ENCODE results near the gene SEPHS2. TPM values are rescaled to one million over a fixed set of nuclear protein-coding genes. Genes with fewer than 3 reads are reported as not detected.

The SEPHS2 gene
- total and polyA plus RNA-seq, 2 of the 8 experiments (the other 6 are each of a cell fraction or from before 2014, with no cell fraction given): 28.2 to 61.8 TPM

- Histone ChIP-seq H2AFZ (ENCODE audit: low read length) (peak within 1 kb of the TSS; percentile 78; the same call in 1 of the 2 replicates), H3K36me3 (ENCODE audit: control insufficient read depth in 2 of 4, insufficient read depth in 4 of 4, low read length in 3 of 4) (no peaks in the 10 kb centered on the region), H3K27me3 (replicated peaks in 1 of 4; ENCODE audit: control insufficient read depth in 3 of 4, extremely low read depth in 1 of 4, insufficient read depth in 3 of 4, low read length in 3 of 4) (peaks cover 0 to 2% (median 0%) of the 10 kb centered on the region in 4 experiments; a peak in 1 of 7 replicates), H3K56ac (replicated peaks; ENCODE audit: insufficient read length, low read depth, low read length) (no peak within 1 kb of the TSS), H3K79me2 (ENCODE audit: control insufficient read depth in 1 of 2, insufficient read depth in 2 of 2, low read length in 2 of 2) (no peaks in the 10 kb centered on the region), H3K9ac (replicated peaks in 1 of 4; ENCODE audit: extremely low read depth in 1 of 4, low read depth in 3 of 4, low read length in 3 of 4) (no peak within 1 kb of the TSS), H3K9me3 (ENCODE audit: insufficient read depth in 2 of 2, low read depth in 1 of 2, low read length in 1 of 2) (no peaks in the 10 kb centered on the region), H4K20me1 (replicated peaks in 1 of 2; ENCODE audit: control insufficient read depth in 1 of 2, insufficient read depth in 2 of 2, low read length in 2 of 2) (no peaks in the 10 kb centered on the region), H4K5ac (ENCODE audit: insufficient read length, low read depth, low read length) (no peak within 1 kb of the TSS), H2BK5ac (ENCODE audit: low read depth, low read length) (no peak within 1 kb of the TSS), H3K4ac (replicated peaks; ENCODE audit: insufficient read length, low read depth, low read length) (no peak within 1 kb of the TSS), H4K91ac (replicated peaks; ENCODE audit: insufficient read length, low read length) (no peak within 1 kb of the TSS), H3K18ac (ENCODE audit: extremely low read depth, low read length) (no peak within 1 kb of the TSS), H3K27ac (ENCODE audit: low read depth, low read length) (no peak within 1 kb of the TSS), H2BK120ac (replicated peaks; ENCODE audit: low read depth, low read length) (no peak within 1 kb of the TSS), H2AK5ac (ENCODE audit: low read depth, low read length) (no peak within 1 kb of the TSS), H2BK20ac (ENCODE audit: low read length) (no peak within 1 kb of the TSS), H3K14ac (ENCODE audit: insufficient read length) (no peak within 1 kb of the TSS), H3K23me2 (ENCODE audit: low read depth, low read length) (no peaks in the 10 kb centered on the region), H3K79me1 (ENCODE audit: low read depth, low read length) (no peaks in the 10 kb centered on the region), H2BK15ac (ENCODE audit: low read length) (no peak within 1 kb of the TSS), H2BK12ac (ENCODE audit: low read depth, low read length) (no peak within 1 kb of the TSS), H3K4me1 (replicated peaks in 1 of 4; ENCODE audit: control insufficient read depth in 3 of 4, insufficient read depth in 4 of 4, low read length in 3 of 4) (peaks cover 0 to 3% (median 0%) of the 10 kb centered on the region in 4 experiments; a peak in 1 of 7 replicates), H3K4me2 (ENCODE audit: insufficient read depth in 1 of 2, low read depth in 2 of 2, low read length in 2 of 2) (no peak within 1 kb of the TSS), H3K4me3 (ENCODE audit: extremely low read depth in 1 of 4, insufficient read depth in 2 of 4, low read depth in 3 of 4, low read length in 4 of 4) (no peak within 1 kb of the TSS), H3K23ac (ENCODE audit: insufficient read length) (no peak within 1 kb of the TSS), H4K8ac (ENCODE audit: extremely low read depth, insufficient read depth, low read length) (no peak within 1 kb of the TSS)
- FAIRE-seq (no peak), DNase-seq (ENCODE audit: low read depth in 1 of 2, low spot score in 2 of 2) (no peak)
- CTCF ChIA-PET (ENCODE audit: partially characterized antibody): interaction anchor here (0.9 to 1.9 kb wide), 4 partner anchors 10 to 46 kb away, joined by 3 to 6 read pairs (median 4); partner anchors contain the start of gene DCTPP1
- 86% methylated on average over 8 of the region's 8 CpGs; no CpG with 5 or more reads in 1 of the 2 experiments for WGBS, 2 experiments (ENCODE audit: extremely low coverage in 1 of 2, insufficient coverage in 1 of 2, insufficient read length in 1 of 2, insufficient replicate concordance in 2 of 2, low coverage in 1 of 2, low lambda C conversion rate in 2 of 2, missing lambda C conversion rate in 1 of 2)
- POLR2A ChIA-PET (ENCODE audit: partially characterized antibody): interaction anchor here (0.6 to 1.4 kb wide), 3 partner anchors 9 to 23 kb away, joined by 3 read pairs; no protein-coding TSS in a partner anchor
- TF ChIP-seq TCF12 (IDR thresholded peaks at IDR 0.05; ENCODE audit: low read depth, low read length) (no peak), PHF8 (conservative IDR thresholded peaks at IDR 0.05; ENCODE audit: low read depth, low read length) (no peak), GTF2F1 (IDR thresholded peaks at IDR 0.05; ENCODE audit: borderline replicate concordance, low read depth, low read length) (no peak), RXRA (IDR thresholded peaks at IDR 0.05; ENCODE audit: insufficient read depth, low read depth, low read length) (no peak), SP4 (IDR thresholded peaks at IDR 0.05; ENCODE audit: low read length) (no peak), EGR1 (IDR thresholded peaks at IDR 0.05; ENCODE audit: borderline replicate concordance, low read depth, low read length) (no peak), KDM4A (IDR thresholded peaks at IDR 0.05; ENCODE audit: low read depth, low read length, severe bottlenecking) (no peak)
- TF ChIP-seq, protein P1, sequence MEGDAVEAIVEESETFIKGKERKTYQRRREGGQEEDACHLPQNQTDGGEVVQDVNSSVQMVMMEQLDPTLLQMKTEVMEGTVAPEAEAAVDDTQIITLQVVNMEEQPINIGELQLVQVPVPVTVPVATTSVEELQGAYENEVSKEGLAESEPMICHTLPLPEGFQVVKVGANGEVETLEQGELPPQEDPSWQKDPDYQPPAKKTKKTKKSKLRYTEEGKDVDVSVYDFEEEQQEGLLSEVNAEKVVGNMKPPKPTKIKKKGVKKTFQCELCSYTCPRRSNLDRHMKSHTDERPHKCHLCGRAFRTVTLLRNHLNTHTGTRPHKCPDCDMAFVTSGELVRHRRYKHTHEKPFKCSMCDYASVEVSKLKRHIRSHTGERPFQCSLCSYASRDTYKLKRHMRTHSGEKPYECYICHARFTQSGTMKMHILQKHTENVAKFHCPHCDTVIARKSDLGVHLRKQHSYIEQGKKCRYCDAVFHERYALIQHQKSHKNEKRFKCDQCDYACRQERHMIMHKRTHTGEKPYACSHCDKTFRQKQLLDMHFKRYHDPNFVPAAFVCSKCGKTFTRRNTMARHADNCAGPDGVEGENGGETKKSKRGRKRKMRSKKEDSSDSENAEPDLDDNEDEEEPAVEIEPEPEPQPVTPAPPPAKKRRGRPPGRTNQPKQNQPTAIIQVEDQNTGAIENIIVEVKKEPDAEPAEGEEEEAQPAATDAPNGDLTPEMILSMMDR (IDR thresholded peaks at IDR 0.05; ENCODE audit: control extremely low read depth in 1 of 3, insufficient read depth in 1 of 3, low read depth in 1 of 3, low read length in 3 of 3): no peak
These were observed 26.8 kb upstream of the SEPHS2 start, which contains the start of gene ITGAL for GRCh38 chr16:30472328-30472942. Gene ITGAL, plus strand, starts transcription at chr16:30472742. Its CDS starts 96 bp downstream, at chr16:30472838.
